ENCODE data around the gene GPT2.

Gene GPT2, protein sequence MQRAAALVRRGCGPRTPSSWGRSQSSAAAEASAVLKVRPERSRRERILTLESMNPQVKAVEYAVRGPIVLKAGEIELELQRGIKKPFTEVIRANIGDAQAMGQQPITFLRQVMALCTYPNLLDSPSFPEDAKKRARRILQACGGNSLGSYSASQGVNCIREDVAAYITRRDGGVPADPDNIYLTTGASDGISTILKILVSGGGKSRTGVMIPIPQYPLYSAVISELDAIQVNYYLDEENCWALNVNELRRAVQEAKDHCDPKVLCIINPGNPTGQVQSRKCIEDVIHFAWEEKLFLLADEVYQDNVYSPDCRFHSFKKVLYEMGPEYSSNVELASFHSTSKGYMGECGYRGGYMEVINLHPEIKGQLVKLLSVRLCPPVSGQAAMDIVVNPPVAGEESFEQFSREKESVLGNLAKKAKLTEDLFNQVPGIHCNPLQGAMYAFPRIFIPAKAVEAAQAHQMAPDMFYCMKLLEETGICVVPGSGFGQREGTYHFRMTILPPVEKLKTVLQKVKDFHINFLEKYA

DNA sequence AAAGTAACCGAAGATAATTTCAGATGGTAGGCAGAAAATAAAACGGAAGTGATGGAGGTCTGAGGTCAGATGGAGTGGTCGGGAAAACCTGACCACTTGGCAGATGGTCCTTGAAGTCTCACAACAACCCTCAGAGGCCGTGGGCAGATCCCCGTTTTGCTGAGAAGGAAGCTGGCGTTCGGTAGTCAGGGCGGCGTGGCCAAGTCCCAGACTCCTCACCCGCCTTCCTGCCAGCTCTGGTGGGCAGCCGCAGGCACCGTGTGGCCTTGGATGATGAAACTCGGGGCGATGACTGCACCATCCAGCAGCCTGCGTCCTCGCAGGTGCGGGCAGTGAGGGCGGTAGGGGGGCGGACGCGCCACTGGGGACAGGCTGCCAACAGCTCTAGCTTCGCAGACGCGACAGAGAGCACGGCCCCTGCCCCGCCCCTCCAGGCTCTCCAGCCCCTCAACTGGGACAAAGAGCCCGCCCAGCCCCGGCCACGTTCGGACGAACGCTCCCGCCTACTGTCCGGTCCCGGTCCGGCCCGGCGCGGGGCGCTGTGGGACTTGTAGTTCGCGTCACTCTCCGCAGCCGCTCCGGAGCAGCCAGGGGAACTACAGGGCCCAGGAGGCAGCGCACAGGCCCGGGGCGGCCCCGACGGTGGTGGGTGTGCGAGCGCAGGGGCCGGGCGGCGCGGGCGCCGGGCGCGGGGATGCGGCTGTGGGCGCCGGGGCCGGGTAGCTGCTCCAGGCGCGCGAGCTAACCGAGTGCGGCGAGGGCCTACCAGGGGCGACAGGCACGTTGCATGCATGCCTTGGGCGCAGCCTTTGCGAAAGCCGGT lies at the start of gene GPT2:
GPT2 (plus strand) TSS at position 673 of the 823 bp plus-strand sequence. CDS start 354 bp downstream, outside the sequence.
- no peaks in the 10 kb centered on the region for H3K36me3 Mint-ChIP-seq (ENCODE audit: low read depth)
- peak within 1 kb of the TSS; percentile 81 for H3K4me3 Mint-ChIP-seq

DNA sequence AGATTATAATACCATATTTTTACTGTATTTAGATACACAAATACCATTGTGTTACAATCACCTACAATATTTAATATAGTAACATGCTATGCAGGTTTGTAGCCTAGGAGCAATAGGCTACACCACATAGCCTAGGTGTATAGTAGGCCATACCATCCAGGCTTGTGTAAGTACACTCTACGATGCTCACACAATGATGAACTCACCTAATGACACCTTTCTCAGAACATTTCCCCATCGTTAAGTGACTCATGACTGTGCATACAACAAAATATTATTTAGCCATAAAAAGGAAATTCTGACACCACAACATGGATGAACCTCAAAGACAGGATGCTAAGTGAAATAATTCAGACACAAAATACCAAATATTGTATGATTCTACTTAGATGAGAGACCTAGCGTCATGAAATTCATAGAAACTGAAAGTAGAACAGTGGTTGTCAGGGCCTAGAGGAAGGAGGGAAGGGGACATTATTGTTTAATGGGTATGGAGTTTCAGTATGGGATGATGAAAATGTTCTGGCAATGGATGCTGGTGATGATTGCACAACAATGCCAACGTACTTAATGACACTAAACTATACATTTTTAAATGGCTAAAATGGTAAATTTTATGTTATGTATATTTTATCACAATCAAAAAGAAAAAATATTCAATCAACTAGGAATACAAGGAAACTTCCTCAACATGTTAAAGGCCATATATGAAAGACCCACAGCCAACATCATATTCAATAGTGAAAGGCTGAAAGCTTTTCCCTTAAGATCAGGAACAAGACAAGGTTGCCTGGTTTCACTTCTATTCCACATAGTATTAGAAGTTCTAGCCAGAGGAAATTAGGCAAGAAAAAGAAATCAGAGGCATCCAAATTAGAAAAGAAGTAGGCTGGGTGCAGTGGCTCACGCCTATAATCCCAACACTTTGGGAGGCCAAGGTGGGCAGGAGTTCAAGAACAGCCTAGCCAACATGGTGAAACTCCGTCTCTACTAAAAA lies 47.3 kb upstream of the GPT2 start:
- Mint-ChIP-seq H3K27ac (no peak overlapping the region), H3K4me3 (no peak overlapping the region)

More for the DNA sequence above, at the start of gene GPT2:
- Mint-ChIP-seq H3K9me3 (no peaks in the 10 kb centered on the region), H3K27ac (peak within 1 kb of the TSS; percentile 94), H3K4me1 (ENCODE audit: low read depth) (peaks cover 18% of the 10 kb centered on the region), H3K27me3 (peaks cover 40% of the 10 kb centered on the region)
- peak; percentile 91 for DNase-seq

DNA sequence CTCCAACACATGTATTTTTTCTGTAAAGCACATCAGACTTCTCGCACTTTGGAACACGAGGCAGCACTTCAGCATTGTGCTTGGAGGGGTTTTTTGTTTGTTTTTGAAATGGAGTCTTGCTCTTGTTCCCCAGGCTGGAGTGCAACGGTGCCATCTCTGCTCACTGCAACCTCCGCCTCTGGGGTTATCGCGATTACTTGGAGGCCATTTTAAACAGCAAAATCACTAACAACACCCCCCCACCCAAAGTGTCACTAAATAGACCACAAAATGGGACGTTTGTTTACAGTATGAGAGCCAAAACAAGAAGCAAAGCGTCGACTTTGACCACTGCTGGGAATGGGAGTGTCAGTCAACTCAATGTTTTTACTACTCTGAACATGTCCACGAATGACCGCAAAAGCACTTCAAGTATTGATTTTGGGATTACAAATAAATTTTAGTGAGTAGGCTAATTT lies 44.1 kb upstream of the GPT2 start:
- Mint-ChIP-seq H3K27ac (no peak overlapping the region), H3K4me1 (ENCODE audit: low read depth) (peaks cover 3% of the 10 kb centered on the region), H3K9me3 (peaks cover 5% of the 10 kb centered on the region), H3K27me3 (peaks cover 10% of the 10 kb centered on the region), H3K4me3 (no peak overlapping the region), H3K36me3 (ENCODE audit: low read depth) (no peaks in the 10 kb centered on the region)
- DNase-seq = no peak

More for the DNA sequence above, 47.3 kb upstream of the GPT2 start:
- Mint-ChIP-seq H3K36me3 (ENCODE audit: low read depth) (no peaks in the 10 kb centered on the region), H3K27me3 (no peaks in the 10 kb centered on the region), H3K4me1 (ENCODE audit: low read depth) (peaks cover 3% of the 10 kb centered on the region), H3K9me3 (peaks cover under 1% of the 10 kb centered on the region)
- DNase-seq = no peak

DNA sequence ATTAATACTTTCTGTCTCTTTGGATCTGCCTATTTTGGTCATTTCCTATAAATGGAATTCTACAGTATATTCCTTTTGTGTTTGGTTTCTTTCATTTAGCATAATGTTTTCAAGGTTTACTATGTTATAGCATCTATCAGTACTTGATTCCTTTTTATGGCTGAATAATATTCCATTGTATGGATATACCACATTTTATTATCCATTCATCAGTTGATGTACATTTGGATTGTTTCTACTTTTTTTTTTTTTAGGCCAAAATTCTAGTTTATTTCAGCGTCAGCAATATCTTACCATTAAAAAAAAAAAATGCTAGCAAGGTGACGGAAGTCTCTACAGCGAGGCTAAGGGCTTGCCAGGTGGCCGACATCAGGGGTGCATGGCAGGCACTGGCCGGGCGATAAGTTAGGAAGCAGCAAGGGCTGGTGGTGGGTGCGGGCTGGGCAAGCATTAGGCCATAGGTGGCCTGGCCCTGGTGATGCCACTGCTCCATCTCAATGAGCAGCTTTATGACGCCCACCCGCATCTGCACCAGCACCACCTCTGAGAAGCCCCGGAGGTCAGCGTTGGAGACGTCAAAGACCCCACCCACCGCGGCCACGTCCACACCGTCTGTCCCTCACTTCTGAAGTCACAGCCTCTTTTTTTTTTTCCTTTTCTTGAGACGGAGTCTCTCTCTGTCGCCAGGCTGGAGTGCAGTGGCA lies 41.8 kb upstream of the GPT2 start:
- no peak overlapping the region for H3K27ac Mint-ChIP-seq
- H3K9me3 Mint-ChIP-seq = peaks cover 5% of the 10 kb centered on the region
- no peak overlapping the region for H3K4me3 Mint-ChIP-seq
- no peaks in the 10 kb centered on the region for H3K36me3 Mint-ChIP-seq (ENCODE audit: low read depth)
- H3K27me3 Mint-ChIP-seq = peaks cover 20% of the 10 kb centered on the region
- H3K4me1 Mint-ChIP-seq (ENCODE audit: low read depth) = no peaks in the 10 kb centered on the region
- DNase-seq = no peak

DNA sequence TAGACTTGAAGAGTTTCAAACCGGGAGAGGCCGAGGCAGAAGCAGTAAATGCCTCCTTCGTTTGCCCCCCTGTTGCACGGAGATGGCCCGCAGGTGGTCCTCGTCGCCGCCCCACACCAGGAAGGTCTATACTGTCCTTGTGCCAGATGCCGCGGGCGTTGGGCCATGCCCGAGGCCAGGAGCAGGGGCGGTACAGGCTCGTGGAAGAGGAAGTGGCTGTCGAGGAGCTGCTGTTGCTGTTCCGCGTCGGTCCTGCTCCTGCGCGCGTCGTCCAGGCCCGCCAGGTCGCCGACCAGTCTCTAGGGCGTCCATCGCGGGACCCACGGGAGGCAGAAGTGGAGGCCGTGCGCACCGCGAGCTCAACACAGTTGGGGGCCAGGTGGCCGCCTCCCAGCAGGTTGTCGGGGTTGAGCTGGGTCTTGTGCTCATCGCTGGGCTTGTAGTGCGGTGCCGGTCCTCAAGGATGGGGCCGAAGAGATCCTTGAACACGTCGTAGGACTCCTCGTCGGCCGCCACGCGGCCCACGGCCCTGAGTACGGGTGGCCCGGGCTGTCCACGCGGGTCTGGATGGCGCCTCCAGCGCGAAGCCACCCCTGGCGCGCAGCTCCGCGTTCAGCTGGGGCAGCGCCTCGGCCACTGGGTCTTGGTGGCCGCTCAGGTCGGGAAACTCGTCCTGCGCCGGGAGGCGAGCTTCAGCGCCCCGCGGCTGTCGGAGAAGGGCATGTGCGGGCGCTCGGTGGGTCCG lies 40.1 kb upstream of the GPT2 start:
- no peak overlapping the region for H3K4me3 Mint-ChIP-seq

DNA sequence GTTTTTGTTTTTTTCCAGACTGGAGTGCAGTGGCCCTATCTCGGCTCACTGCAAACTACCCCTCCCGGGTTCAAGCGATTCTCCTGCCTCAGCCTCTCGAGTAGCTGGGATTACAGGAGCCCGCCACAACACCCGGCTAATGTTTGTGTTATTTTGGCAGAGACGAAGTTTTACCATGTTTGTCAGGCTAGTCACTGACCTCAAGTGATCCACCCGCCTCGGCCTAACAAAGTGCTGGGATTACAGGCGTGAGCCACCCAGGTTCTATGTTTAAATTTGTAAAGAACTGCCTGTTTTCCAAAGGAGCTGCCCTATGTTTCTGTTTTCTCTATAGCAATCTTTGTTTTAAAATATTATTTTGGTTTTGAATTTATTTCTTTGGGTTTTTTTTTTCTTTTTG lies 39.4 kb upstream of the GPT2 start:
- Mint-ChIP-seq H3K4me3 (no peak overlapping the region), H3K27me3 (peaks cover 30% of the 10 kb centered on the region), H3K27ac (no peak overlapping the region), H3K4me1 (ENCODE audit: low read depth) (no peaks in the 10 kb centered on the region), H3K36me3 (ENCODE audit: low read depth) (no peaks in the 10 kb centered on the region), H3K9me3 (peaks cover 5% of the 10 kb centered on the region)
- DNase-seq = no peak

More for the DNA sequence above, 40.1 kb upstream of the GPT2 start:
- DNase-seq = no peak
- Mint-ChIP-seq H3K27ac (no peak overlapping the region), H3K4me1 (ENCODE audit: low read depth) (no peaks in the 10 kb centered on the region), H3K9me3 (peaks cover 5% of the 10 kb centered on the region), H3K27me3 (peaks cover 29% of the 10 kb centered on the region), H3K36me3 (ENCODE audit: low read depth) (no peaks in the 10 kb centered on the region)

DNA sequence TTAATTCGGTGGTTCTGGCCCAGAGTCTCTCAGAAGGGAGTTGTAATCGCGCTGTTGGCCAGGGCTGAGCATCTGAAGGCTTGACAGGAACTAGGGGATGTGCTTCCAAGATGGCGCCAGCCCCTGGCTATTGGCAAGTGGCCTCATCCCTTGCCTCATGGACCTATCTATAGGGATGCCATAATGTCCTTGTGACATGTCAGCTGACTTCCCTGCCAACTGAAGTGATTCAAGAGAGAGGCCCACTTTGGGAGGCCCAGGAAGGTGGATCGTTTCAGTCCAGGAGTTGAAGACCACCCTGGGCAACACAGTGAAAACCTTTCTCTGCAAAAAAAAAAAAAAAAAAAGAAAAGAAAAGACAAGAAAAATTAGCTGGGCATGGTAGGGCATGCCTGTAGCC lies 38.2 kb upstream of the GPT2 start:
- Mint-ChIP-seq H3K4me1 (ENCODE audit: low read depth) (no peaks in the 10 kb centered on the region), H3K4me3 (no peak overlapping the region), H3K36me3 (ENCODE audit: low read depth) (no peaks in the 10 kb centered on the region), H3K27me3 (peaks cover 30% of the 10 kb centered on the region), H3K27ac (no peak overlapping the region), H3K9me3 (peaks cover 5% of the 10 kb centered on the region)
- no peak for DNase-seq

DNA sequence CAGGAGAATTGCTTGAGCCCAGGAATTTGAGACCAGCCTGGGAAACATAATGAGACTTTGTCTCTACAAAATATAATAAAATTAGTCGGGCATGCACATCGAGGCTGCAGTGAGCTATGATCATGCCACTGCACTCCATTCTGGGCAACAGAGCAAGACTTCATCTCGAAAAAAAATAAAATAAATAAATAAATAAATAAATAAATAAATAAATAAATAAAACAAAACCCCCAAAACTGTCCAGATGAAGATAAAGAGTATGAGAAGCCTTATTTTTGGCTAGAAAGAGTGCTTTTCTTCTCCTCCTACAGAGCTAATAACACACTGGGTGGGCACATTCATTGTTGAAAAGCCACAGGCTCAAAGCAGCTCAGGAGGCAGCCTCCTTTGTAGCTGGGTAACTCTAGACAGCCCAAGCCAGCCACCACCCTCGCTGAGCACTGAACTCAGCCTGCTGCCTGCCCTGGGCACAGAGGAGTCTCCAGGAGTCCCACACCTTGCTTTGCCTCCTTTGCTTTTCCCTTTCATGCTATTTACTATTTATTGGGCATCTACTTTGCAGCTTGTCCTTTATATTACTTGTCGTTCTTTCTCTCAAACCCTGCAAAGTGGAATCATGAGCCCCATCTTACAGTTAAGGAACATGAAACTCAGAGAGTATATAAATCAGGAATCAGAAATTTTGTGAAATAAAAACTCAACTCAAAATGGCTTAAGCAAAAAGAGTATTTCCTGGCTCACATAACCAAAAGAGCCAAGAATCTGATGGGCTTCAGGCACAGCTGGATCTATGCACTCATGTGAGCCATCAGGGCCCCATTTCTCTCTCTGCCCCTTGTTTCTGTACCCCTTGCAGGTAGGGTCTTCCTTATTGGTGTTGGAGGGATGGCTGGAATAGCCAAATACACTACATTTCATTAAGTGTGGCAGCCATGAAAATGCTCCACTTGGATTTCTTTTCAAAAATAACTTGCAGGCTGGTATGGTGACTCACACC lies 35.1 kb upstream of the GPT2 start:
- no peaks in the 10 kb centered on the region for H3K9me3 Mint-ChIP-seq
- no peaks in the 10 kb centered on the region for H3K36me3 Mint-ChIP-seq (ENCODE audit: low read depth)
- no peak overlapping the region for H3K27ac Mint-ChIP-seq
- H3K4me1 Mint-ChIP-seq (ENCODE audit: low read depth) = no peaks in the 10 kb centered on the region
- no peak overlapping the region for H3K4me3 Mint-ChIP-seq
- peaks cover 24% of the 10 kb centered on the region for H3K27me3 Mint-ChIP-seq
- DNase-seq = no peak

DNA sequence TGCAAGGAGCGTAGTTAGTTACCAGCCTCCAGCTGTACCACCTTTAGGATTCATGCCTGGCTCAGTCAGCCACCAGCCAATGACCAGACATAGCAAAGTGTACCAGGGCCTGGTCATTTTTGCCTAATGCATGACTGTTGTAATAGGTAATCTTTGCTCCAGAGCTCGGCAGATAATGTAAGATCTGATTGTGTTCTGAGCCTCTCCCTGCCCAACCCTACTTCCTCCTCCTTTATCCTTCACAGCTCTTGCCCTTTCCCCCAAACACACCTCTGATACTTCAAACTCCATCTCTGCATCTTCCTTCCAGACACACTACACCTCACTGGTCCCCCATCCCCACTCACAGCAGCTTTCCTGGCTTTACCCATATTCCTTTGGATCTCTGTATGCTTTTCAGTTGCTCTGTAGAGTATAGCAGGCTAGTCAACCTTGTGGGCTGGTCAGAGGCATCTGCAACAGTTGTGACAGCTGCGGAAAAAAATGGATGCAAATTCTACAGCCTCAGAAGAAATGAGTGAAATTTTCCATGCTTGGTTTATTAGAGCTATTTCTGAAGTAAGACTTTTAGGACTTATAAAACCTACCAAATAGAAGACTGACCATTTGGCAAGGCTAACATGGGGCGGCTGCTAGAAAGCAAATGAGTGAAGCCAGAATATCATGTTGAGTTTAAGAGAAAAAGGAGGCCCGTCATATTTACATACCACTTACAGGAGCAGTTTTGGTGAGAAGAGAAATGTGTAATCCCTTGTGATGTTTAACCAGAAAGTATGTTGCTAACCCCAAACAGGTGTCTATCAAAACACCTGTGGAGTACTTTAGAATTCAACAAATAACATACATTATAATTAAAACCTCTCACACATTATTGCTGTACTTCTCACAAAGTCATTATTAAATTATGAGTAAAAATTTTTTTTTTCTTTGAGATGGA lies 33.3 kb upstream of the GPT2 start:
- DNase-seq = no peak
- H3K36me3 Mint-ChIP-seq (ENCODE audit: low read depth) = no peaks in the 10 kb centered on the region
- no peak overlapping the region for H3K27ac Mint-ChIP-seq
- no peak overlapping the region for H3K4me3 Mint-ChIP-seq
- no peaks in the 10 kb centered on the region for H3K4me1 Mint-ChIP-seq (ENCODE audit: low read depth)
- H3K9me3 Mint-ChIP-seq = no peaks in the 10 kb centered on the region
- peaks cover 18% of the 10 kb centered on the region for H3K27me3 Mint-ChIP-seq

DNA sequence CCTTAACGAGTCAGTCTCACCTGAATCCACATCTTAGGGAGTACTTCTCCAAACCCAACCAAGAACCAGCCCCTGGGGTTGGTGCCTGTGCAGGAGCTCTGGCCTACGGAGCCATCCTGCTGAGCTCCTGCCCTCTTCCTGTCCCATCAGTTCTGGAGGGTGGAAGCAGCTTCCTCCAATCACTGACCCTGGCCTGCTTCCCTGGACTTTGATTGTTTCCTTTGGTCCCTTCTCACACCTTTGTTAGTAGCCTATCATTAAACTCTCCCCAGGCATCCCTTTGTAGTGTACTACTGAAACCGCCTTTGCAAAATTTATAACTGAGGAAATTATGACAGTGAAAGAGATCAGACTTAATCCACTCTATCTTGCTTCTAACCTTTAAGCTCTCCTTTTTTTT lies 32.0 kb upstream of the GPT2 start:
- Mint-ChIP-seq H3K36me3 (ENCODE audit: low read depth) (no peaks in the 10 kb centered on the region), H3K9me3 (no peaks in the 10 kb centered on the region), H3K4me1 (ENCODE audit: low read depth) (no peaks in the 10 kb centered on the region), H3K27ac (no peak overlapping the region), H3K4me3 (no peak overlapping the region), H3K27me3 (peaks cover 12% of the 10 kb centered on the region)
- no peak for DNase-seq

DNA sequence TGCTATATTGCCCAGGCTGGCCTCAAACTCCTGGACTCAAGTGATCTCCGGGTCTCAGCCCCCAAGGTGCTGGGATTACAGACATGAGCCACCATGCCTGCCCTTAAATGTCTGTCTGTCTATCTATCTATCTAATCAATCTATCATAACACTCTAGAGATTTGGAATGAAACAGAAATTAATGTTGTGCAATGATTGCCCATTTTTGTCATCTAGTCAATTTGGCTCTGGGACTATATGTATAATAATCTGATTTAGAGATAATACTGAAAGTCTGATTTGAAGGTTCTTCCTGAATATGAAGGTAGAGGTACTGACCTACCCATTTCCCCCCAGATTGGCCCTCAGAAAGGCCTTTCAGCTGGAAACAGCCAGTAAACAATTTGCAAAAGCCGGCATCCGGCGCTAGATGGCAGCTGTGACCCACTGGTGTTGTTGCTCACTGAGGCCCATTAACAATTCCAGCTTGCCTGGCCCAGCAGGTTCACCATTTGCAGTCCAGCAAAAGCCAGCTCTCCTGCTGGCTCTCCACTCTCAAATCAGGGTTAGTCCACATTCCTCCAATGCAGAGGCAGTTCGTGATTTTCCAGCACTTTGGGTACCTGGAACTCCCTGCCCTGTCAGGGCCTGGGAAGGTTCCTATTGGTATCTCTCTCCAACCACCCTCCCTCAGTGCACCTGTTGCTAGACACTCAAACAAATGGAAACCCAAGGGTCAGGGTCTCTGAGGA lies 30.3 kb upstream of the GPT2 start:
- H3K4me1 Mint-ChIP-seq (ENCODE audit: low read depth) = no peaks in the 10 kb centered on the region
- no peak overlapping the region for H3K4me3 Mint-ChIP-seq
- H3K27me3 Mint-ChIP-seq = peaks cover 3% of the 10 kb centered on the region
- DNase-seq = peak; percentile 75
- no peaks in the 10 kb centered on the region for H3K36me3 Mint-ChIP-seq (ENCODE audit: low read depth)
- no peaks in the 10 kb centered on the region for H3K9me3 Mint-ChIP-seq
- H3K27ac Mint-ChIP-seq = no peak overlapping the region

All from activated T-cell treated with anti-CD3 and anti-CD28 coated beads, Interleukin-2, amount 50 U/mL, for 24 hours (primary cell).